Limb (tissue), 2 donors: Measurements from ENCODE around the gene CNGA4.
"Not testable (repeated sequence)": the region's sequence is repeated elsewhere in the genome, so short reads cannot be mapped to it uniquely, and the experiment has no call there.

Experiments
- DNase-seq, 2 donors: peaks; one replicate each; pipeline ENCODE4 v3.0.0-alpha.2; 2016; ENCODE audit errors: extremely low spot score in 2 of 2

The CNGA4 gene

DNA sequence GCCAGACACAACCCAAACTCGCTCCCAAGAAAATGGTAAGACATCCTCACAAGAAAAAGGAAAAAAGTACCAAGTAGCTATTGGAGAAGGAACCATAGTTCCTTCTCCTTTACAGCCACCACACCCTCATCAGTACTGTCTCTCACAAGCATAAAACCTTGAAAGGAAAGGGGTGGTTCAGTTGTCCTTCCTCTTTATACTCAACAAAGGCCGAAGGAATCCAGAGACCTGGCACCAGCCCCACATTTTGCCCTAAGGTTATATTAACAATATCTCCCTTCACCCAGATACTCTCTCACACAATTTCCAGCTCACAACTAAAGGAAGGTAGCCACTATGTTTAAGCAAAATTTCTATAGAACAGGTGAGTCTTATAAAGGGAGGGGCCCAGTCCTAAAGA, 13.0 kb upstream of the CNGA4 start:
- no peak for DNase-seq

DNA sequence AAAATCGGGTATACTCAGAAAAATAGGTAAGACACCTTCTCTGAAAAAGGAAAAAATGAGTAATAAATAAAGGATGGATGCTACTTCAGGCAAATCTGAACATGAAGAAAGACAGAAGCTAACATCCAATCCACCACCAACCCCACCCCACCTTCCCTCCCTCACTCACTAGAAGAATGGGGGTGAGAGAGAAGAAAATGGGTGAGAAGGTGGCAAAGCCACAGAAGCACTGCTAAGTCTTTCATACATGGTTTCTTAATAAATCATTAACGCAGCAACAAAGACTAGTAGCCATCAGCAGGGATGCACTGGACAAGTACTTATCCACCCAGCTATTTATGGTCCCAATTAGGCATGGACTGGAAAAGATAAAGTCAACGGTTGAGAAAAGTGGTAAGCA, 10.4 kb upstream of the CNGA4 start:
- DNase-seq, result no peak

DNA sequence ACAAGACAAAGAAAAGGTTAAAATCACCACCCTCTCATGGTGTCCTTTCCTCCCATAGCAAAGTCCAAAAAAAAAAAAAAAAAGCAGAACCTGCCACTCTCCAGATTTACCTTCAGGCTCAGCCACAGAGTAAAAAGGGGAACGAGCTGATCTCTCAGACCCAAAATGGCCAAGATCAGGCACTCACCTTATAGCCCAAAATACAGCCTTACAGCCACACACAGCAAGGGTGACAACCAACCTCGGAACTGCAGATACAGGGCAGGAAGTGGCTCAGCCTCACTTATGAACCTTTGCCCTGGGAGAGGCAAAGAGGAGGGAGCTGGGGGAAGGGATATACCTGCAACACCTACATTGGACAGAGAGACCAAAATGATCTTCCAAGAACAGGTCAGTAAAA, 9.0 kb upstream of the CNGA4 start:
- no peak for DNase-seq

DNA sequence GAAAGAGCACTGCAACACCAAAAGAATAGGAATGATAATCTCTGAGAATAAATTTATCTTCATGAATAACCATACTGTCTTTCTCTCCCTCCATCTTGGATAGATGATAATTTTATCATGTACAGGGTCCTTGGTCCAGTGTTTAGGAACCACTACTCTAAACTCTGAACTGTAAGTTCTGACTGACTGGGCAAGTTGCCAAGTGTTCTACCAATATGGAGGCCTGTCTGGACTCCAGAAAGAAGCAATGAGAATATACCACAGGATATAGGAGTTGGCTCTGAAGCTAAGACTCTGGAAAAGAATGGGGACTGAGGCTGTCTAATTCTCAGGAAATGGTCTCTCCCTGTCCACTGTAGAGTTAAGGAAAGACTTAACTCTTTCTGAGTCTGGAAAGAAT, 6.0 kb upstream of the CNGA4 start:
- DNase-seq, result no peak

DNA sequence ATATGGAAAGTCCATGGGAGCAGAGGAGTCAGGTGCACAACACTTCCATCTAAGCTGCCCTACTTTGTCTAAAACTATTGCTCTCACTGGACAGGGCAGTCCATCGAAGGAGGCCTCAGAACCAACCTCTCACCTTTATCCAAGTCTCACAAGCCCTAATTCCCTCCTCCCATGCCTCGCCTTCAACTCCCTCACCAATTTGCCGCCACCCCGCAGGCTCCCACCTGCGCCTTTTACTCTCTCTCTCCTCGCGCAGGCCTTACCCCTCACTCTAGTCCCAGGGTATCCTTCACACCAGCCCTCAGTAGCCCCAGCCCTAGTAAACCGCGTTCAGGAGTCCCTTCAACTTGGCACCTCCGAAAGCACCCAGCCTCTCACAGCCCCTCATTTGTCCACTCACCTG, 4.9 kb upstream of the CNGA4 start:
- DNase-seq, result no peak

DNA sequence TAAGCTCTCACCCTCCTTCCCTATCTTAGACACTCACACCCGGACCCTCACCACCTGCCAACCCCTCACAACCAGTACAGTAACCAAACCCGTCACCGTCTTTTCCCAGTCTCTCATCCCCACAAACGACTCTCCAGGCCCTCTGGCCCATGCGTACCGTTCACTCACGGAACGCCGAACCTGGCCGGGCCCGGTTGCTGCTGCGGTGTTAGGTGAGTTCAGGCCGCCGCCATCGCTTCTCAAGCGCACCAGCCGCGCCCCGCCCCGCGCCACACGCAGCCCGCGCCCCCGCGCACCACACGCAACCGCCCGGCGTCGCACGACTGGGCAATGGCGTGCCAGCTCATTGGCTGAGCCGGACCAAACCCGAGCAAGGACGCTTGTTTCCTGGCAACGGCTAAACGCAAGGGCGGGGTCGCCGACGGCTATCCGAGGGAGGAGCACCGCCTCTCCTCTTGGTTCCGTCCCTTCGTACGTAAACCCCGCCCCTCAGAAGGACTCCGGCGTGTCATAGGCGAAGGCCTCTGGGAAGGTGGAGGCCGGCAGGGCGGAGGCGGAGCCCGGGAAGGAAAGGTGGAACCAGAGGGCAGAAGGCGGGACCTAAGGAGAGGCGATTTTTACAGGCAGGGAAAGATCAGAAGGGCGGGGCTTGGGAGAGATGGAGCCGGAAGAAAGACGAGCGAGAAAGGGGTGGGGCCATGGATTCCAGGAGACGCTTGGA, 4.3 kb upstream of the CNGA4 start, which contains the start of gene FHIP1B:
FHIP1B (minus strand) TSS at position 250 of the 721 bp plus-strand sequence. CDS start 10,120 bp downstream, outside the sequence.
- peak; percentile 99 to 100 for DNase-seq

DNA sequence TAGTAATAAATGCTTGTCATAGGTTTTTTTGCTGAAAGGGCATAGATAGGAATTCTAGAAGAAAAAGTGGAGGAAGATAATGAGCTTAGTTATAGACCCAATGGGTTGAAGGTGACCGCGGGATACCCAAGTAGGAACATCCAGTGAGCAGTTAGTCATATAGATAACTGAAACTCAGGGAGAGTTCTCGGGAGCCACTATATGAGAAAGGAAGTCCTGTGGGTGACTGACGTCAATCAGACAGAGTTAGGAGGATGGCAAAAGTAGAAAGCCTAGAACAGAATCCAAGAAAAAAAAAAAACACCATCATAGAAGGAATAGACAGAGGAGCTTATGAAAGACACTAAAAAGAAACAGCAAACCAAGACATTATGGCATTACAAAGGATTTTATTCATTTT, 1.6 kb upstream of the CNGA4 start:
- no peak for DNase-seq

DNA sequence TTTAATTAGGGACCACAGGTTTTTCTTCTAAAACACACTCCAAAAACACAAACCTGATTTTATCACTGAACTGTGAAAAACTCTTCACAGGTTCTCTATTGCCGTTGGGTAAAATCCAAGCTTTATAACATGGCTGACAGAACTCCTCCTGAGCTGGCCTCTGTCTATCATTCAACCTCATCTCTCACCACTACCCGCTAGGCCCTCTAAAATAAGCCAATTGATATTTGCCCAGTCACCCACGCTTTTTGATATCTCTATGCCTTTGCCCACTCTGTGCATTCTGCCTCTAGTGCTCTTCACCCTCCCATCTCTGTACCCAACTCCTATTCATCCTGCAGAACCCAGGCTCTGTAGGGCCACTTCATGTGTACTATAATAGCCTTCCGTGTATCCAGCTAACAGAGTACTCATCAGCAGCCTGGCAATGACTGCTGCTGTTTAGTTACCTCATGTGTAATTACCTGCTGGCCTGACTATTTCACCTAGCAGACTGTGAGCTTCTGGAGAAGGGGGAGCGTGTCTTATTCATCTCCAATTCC, 1.1 kb upstream of the CNGA4 start:
- DNase-seq, result no peak

DNA sequence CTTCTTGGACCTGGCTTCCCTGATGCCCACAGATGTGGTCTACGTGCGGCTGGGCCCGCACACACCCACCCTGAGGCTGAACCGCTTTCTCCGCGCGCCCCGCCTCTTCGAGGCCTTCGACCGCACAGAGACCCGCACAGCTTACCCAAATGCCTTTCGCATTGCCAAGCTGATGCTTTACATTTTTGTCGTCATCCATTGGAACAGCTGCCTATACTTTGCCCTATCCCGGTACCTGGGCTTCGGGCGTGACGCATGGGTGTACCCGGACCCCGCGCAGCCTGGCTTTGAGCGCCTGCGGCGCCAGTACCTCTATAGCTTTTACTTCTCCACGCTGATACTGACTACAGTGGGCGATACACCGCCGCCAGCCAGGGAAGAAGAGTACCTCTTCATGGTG, 1.2 kb downstream of the CNGA4 start:
- DNase-seq, result no peak

DNA sequence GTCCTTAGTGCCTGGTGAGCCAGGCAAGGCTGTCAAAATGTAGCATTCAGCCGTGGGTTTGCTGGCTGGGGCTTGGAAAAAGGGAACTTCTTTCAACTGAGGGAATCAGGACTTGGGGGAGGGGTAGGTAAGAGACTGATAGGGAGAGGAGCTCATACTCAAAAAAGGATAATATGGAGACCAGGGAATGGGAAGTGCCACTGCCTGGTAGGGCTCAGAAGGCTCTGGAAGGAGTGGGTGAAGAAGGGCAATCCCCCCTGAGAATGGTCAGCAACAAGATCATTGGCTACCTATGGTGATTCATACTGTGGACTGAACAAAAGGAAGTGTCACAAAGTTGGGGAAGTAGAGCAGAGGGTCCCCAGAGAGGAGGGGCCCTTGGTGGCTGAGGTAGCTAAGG, 1.9 kb downstream of the CNGA4 start:
- no peak for DNase-seq

DNA sequence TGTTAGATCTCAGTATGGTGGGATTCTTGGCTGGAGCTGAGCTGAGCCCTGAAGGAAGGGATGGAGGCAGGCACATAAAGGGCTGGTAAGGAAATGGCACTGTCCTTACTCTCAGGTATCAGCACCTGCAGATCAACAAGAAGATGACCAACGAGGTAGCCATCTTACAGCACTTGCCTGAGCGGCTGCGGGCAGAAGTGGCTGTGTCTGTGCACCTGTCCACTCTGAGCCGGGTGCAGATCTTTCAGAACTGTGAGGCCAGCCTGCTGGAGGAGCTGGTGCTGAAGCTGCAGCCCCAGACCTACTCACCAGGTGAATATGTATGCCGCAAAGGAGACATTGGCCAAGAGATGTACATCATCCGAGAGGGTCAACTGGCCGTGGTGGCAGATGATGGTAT, 2.4 kb downstream of the CNGA4 start:
- no peak for DNase-seq

DNA sequence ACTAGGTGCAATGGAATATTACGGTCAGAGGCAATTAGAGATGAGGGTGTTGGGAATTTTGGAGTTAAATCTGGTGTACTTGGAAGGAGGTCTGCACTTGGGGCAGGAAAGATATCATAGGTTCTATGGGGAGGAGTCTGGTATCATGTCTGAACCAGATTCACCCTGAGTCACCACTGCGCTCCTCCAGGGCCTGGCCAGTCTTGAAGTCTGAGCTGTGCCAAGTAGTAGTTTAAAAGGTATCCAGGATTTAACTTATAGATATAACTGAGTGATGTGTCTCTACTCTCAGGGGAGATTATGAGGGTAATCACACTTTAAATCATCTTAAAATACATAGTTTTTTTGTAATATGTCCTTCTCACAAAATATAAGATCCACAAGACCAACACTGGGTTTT, 6.6 kb downstream of the CNGA4 start:
- DNase-seq, result no peak

DNA sequence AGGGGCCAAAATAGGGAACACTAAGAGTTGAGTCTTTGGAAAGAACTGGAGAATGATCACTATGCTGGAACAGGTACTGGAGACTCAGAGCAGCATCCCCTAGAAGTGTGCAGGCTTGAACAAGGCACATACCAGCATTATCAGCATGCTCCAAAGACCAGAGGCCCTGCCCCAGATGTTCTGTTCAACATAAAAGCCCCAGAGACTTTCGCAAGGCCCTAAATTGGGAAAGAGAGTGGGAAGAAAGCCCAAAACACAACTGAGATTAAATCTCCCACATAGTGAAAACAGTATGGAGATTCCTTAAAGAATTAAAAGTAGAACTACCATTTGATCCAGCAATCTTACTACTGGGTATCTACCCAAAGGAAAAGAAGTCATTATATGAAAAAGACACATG, 9.4 kb downstream of the CNGA4 start:
- no peak for DNase-seq

DNA sequence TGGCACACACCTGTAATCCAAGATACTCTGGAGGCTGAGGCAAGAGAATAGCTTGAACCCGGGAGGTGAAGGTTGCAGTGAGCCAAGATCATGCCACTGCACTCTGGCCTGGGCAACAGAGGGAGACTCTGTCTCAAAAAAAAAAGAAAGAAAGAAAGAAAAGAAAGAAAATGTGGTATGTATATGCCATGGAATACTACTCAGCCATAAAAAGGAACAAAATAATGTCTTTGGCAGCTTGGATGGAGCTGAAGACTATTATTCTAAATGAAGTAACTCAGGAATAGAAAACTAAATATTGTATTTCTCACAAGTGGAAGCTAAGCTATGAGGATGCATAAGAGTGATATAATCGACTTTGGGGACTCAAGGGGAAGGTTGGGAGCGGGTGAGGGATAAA, 10.0 kb downstream of the CNGA4 start:
- not testable (repeated sequence) for DNase-seq

DNA sequence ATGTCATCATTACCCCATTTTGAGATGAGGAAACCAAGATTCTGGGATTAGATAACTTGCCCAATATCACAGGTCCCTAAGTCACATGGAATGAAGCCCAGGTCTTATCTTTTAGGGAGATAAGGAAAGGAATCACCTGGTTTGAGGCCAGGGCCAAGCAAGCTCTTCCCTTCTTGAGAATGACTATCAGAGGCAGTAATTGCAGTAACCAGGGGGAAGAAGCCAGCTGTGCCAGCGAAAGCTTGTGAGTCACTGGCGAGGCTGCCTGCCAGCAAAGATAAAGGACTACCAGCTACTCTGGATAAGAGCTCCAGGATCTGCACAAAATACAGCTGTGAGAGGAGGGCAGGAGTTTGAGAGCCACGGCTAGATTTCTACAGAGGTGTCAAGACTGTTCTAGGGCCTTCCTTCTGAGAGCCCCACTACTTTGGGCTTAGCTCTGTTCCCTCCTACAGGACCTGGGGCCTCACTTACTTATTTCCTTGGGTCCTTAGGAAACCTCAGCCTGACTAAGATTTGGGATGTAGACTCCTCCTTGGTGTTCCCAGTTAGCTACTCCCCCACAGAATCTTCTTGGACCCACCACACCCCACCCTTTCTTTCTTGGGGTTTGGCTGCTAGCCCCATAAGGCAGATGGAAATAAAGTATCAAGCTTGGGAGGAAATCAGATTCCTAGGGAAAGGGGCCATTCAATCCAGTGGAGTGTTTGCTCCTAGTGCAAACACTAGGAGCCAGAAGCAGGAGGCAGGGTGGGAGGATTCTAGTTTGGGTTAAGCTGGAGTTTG, 11.1 kb downstream of the CNGA4 start:
- DNase-seq, result no peak

DNA sequence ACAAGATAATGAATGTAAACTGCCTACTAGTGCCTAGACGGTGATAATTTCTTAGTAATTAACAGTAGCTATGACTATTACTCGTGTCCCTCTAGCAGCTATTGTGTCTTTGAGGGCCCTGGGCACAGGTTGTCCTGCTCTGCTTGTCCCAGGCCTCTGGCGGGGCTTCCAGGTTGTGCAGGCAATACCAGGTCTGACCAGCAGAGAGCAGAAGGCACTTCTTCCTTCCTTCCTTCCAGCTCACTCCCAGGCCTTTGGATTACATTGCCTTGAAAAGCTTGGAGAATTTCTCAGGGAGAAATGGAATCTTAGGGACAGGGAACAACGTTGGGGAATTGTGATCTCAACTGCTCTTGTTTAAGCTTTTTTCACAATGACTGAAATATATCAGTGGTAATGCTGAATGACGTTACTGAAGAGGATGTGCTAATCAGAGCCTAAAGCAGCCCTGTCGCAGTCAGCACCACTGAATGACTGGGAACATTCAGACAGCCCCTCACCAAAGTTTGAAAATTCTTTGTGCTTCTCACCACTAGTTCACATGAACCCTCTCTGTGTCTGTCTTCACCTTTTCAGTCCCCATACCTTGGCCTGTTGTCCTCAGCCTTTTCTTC, 12.3 kb downstream of the CNGA4 start:
- peak; percentile 65 to 85 for DNase-seq

DNA sequence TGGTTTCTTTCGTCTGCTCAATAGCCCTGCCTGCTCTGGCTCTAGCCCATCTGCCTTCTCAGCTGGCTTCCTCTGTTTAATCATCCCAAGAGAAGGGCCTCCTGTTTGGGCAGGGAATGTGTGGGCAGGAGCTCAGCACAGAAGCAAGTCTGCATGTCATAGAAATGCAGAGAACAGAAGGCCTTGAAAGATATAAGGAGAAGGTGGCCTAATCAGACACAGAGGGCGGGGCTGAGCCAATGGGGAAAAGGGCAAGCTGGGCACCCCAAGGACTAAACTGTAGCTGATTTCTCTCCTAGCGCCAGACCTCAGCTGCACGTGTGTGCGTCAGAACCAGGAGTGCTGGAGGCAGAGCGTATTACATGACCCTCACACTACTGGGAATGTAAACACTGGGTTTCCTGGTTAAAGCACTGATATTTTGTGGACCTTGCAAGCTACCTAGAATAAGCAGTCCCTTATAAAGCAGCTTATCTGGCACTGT, 13.1 kb downstream of the CNGA4 start:
- no peak for DNase-seq

DNA sequence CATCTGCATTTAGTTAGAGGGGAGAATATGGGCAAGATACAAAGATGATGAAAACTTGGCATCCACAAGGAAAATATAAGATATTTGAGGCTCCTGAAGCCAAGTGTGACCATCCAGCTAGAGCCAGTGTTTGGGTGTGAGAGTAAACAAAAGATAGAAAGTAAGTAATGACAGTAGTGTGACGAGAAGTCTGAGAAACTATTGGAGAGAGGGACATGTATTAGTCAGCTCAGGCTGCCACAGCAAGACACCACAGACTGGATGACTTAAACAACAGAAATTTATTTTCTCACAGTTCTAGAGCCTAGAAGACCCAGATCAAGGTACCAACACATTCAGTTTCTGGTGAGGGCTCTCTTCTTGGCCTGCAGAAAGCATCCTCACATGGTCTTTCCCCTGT, 14.3 kb downstream of the CNGA4 start:
- DNase-seq, result no peak

DNA sequence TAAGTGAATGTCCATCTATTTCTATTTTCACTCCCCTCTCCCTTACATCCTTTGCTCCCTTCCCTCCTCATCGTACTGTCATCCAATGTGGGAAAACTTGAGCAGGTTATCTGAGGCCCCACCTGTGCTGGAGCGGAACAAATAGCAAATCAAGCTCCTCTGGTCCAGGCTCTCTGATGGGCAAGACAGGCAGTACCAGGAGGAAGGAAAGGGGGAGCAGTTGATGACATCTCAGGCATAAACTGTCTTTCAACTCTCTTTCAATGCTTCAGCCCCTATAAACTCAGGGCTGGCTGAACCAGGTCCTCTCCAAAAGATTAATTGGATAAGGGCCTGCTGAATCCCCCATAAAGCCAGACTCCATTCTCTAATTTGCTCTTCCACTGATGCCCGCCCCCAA, 19.3 kb downstream of the CNGA4 start:
- no peak for DNase-seq

DNA sequence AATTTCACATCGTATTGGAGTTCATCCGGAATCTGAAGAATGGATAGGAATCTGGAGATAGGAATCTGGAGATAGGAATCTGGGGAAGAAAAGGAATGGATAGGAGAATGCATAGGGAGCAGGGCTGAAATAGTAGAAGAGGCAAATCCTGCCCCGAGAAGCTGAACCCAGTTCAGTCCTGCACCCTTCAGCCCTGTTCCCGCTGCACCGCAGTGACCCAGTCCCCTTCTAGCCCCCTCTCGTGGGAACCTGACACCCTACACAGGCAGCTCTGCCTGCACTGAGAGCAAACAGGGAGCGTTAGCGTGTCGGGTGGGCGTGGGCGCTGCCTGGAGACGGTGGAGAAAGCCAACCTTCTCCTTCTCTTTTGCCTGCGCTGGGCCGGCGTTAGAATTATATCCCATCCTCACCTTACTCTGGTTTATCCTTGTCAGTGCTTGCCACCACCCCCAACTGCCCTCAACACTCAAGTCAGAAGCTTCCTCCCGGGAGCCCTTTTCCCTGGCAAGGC, 19.7 kb downstream of the CNGA4 start:
- DNase-seq, result peak in 1 of 2 donors; percentile 46

DNA sequence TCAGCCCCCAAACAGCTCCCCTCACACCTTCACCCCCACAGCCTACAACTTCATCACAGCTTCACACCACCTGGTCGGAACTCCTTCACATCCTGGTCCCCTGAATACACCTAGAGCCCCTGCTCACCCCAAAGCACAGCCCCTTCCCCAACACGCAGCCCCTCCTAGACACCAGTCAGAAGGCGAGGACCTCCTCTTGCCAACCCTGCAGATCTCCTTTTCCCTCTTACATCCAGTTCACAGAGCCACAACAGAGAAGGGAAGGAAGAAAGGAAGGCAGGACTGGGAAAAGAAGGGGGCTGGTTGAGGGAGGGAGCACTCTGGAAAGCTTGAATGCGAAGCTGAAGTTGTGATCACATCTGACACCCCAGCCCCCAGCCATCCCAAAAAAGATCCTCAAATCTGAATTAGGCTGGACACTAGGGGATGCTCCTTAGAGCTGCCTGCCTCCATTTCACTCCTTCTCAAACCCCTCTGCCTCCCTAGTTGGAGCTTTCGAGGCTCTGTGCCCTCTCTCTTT, 21.4 kb downstream of the CNGA4 start:
- no peak for DNase-seq

DNA sequence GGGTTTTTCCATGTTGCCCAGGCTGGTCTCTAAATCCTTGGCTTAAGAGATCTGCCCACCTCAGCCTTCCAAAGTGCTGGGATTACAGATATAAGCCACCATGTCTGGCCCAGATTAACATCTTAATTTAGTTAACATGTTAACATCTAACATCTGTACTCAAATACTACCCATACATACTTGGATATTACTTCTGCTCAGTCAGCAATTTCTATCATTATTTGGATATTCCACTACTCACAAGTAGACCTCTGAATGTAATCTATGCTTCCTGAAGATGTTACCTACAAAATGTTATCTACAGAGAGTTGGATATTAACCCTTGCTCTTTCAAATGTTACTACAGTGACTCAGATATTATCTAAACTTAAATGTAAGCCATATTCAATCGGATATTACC, 24.8 kb downstream of the CNGA4 start:
- no peak for DNase-seq
